Umbilical cord (tissue), 2 donors: ENCODE measurements around the gene GAR1. TPM values are rescaled to one million over a fixed set of nuclear protein-coding genes. Genes with fewer than 3 reads are reported as not detected.
"Not testable (repeated sequence)": the region's sequence is repeated elsewhere in the genome, so short reads cannot be mapped to it uniquely, and the experiment has no call there.

Source experiments
- DNase-seq: peaks from one replicate; pipeline ENCODE4 v3.0.0-alpha.2; 2015; ENCODE audit warnings: low spot score
- total RNA-seq: library from RNA; depleted of rRNA; stranded (reverse); fragments of >200 nt; gene quantifications from one replicate; pipeline ENCODE4 v1.2.3, GENCODE V29; 2014; ENCODE audit warnings: low replicate concordance; ENCODE audit not compliant: insufficient read depth

Gene GAR1
- total RNA-seq, 1 donor from 2014 or later, result 7.0 TPM

GRCh38 chr4:109846395-109847098, 31.0 kb downstream of the GAR1 start:
- peak; percentile 63 for DNase-seq

GRCh38 chr4:109847896-109848442, 32.4 kb downstream of the GAR1 start, which contains the start of gene LRIT3:
LRIT3 (plus strand) TSS chr4:109848107; CDS start chr4:109848202, 95 bp downstream.
- DNase-seq, result no peak

DNA sequence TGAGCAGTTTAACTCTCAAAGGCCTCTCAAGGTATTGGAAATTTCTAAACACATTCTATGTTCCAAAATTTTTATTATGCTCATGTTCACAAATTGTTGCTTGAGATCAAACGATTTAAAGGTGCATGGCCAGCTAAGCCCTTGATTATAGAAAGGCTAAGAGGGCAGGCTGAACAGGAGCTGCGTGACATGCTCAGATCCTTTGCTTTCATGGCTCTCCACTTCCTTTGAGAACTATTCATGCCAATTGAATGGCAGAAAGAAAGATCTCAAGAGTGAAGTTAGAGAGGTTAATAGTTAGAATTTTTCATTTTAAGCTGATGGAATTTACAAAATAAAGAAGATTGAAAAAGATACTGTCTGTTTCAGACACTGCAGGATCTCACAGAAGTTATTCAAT, 32.9 kb downstream of the GAR1 start:
- no peak for DNase-seq

DNA sequence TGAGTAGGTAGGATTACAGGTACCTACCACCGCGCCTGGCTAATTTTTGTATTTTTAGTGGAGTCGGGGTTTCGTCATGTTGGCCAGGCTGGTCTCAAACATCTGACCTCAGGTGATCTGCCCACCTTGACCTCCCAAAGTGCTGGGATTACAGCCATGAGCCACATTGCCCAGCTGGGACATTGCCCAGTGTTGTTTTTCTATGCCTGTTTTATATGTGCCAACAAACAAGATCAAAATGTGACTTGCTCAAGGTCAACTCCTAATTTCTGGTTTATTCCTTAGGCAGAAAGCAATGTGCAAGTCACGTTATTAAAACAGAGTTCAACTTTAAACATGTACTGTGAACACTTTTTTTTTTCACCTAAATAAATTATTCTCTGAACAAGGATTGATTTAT, 35.0 kb downstream of the GAR1 start:
- no peak for DNase-seq

GRCh38 chr4:109859426-109860300, 44.1 kb downstream of the GAR1 start:
- not testable (repeated sequence) for DNase-seq

- DNase-seq, result no peak
These were observed 45.7 kb downstream of the GAR1 start for GRCh38 chr4:109861271-109861670.

GRCh38 chr4:109861916-109862511, 46.5 kb downstream of the GAR1 start:
- DNase-seq, result no peak

- no peak for DNase-seq
These were observed 48.6 kb downstream of the GAR1 start for GRCh38 chr4:109864134-109864533.

- DNase-seq, result no peak
These were observed 54.5 kb downstream of the GAR1 start for GRCh38 chr4:109870061-109870460.

GRCh38 chr4:109872065-109872464, 56.5 kb downstream of the GAR1 start:
- no peak for DNase-seq

DNA sequence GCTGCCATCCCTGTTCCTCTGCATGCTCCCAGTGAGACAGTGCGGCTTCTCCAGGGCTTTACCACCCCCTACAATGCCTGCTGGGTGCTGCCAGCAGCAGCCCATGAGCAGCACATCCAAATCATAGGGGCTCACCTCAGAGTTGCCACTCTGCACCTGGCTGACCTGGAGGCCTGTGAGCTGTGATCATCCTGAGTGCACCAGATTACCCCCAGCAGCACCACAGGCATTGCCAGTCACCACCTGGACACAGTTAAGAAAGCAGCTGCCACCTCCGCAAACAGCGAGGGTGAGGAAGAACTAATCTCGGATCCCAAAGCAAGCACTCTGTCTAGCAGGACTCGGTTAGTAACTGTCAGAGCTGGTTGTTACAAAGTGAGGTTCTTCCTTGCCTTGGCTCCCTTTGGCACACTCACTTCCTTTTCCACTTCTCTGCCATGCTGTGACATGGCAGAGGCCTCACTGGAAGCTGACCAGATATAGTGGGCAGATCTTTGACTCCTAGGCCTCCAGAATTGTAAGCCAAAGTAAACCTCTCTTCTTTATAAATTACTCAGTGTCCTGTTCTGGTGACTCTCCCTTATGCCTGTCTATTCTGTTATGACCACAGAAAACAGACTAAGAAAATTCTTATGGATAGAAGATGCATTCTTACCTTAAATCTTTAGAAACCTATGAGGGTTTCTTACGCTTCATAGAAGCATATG, 57.5 kb downstream of the GAR1 start:
- no peak for DNase-seq

DNA sequence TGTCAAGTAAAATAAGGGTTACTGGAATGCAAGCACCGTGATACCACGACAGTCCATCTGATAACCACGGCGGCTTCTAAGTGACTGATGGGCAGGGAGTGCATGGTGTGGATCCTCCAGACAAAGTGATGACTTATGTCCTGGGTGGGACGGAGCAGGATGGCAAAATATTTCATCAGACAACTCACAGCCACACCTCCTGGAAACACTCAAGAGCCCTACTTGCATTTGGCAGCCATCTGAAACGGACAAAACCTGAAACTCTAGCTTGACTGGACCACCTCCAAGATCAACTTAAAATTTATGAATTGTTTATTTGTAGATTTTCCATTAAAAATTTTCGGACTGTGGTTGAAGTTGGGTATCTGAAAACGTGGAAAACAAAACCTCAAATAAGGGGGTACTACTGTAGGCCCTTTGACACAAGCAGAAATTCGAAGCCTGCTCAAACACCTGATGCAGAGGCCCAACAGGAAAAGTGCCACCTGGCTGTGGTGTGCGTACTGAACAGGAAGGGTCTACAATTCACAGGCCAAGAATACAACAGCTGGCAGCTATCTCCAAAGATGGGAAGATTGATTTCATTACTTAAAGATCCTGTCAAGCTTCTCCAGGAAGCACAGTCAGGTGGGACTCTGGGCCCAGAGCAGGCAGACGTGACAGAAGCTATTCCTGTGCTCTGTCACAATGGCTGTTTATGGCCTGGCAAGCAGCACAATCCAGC, 58.4 kb downstream of the GAR1 start:
- peak; percentile 68 for DNase-seq

Other genes starting within 250 kb of the GAR1 start
- gene CASP6, start 112.3 kb upstream of the GAR1 start, total RNA-seq, result 19.3 TPM
- 19.5 TPM for gene PLA2G12A, start 85.7 kb upstream of the GAR1 start, total RNA-seq
- gene CFI, start 13.8 kb upstream of the GAR1 start, total RNA-seq, result 13.0 TPM
- not detected for gene RRH, start 12.2 kb downstream of the GAR1 start, total RNA-seq
- gene LRIT3, start 32.3 kb downstream of the GAR1 start, total RNA-seq, result 1.9 TPM
- 8.4 TPM for gene EGF, start 97.1 kb downstream of the GAR1 start, total RNA-seq